HG02970 (cell line): ENCODE data around the gene DAB2.

ENCODE experiments used
- ATAC-seq: cut with Tn5 transposase; IDR thresholded peaks from one replicate; pipeline ENCODE4 v1.9.1; 2021; ENCODE audit warnings: mild to moderate bottlenecking, moderate library complexity, moderate number of reproducible peaks; ENCODE audit not compliant: unreplicated experiment, low FRiP score

The DAB2 gene

GRCh38 chr5:39394946-39395345 lies 29.8 kb downstream of the DAB2 start:
- no peak for ATAC-seq

DNA sequence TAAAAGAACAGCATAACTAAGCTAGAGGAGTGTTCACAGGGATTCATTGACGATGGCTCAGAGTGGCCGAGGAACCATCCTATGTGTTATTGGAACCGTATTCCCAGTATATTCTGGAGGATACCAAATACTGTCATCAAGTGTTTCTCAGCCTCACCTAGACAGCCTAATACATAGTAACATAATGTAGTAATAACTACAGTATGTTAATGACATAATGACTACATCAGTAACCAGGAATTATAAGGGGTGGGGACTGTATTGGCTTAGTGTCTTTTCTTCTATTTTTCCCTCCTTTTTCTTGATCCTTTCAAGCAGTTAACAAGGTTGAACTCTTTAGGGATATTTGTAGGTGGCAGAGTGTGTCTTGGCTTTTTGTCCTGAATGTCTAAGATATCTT lies 33.8 kb downstream of the DAB2 start:
- ATAC-seq: no peak

DNA sequence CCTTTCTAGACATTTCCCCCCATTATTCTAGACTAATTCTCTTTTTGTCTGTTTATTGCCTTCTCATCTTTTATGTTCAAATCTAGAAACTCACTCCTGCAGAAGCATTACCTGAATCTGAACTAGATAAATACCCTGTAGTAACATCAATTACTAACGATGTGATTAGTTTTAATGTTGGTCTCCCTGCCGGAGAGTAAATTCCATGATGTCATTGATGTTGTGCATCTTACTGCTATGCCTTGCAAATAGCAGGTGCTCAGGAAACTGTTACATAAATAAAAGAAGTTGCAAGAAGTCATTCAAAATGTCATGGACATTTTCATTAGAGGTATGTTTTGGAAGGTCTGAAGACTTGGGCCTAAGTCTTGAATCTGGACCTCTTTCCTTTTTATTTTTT lies 37.5 kb downstream of the DAB2 start:
- ATAC-seq: no peak

GRCh38 chr5:39384271-39384670 lies 40.5 kb downstream of the DAB2 start:
- no peak for ATAC-seq

DNA sequence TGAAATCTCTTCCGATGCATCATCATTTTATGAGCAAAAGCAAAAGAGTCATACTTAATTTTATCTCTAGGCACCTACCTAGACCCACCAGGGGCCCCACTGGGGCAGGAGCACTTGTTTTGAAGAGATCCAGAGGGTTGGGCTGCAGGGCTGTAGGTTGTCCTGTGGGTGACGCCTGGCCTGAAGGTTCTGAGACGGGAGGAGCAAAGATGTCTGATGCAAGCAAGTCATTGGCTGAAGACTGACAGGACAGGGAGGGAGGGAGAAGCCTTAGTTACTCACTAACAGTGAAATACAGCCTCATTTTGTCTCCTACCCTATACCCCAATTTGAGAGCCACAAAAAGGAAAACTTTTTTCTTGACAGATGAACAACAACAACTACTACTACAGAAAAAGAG lies 43.4 kb downstream of the DAB2 start:
- no peak for ATAC-seq

- ATAC-seq: no peak
Measured at GRCh38 chr5:39379693-39380092, 45.1 kb downstream of the DAB2 start.

DNA sequence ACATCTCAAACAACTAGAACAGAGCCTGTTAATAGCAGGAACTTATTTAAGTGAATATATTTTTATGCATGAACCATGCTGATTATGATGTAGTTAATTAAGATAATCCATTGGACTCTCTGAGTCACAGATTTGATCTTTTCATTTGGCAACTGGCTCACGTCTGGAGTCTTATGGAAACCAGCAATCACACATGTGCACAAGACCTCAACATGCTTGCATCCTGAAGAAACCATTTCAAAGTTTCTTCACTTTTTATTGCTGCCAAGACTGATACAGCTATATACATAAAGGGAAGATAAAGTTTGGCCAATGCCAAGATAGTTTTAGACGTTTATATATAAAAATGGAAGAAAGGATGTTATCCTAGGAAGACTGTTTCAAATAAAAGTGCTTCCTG lies 47.2 kb downstream of the DAB2 start:
- ATAC-seq: no peak

DNA sequence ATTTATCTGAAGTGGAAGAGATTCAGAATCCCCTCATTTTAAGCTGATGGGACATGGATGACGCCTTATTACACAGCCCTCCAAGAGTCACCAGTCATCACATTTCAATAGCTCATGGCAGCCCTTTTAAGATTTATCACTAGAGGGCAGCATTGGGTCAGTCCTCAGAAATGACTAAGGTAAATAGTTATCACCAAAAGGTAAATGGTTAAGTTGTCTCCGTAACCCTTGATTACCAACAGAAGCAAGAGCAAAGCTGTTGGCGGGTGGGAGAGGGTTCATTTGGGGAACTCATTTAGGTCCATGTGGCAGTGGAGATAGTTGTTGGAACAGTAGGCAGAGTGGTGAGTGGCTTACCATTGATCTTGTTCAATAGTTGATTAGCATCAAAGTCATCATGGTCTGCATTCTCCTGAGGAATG lies 48.5 kb downstream of the DAB2 start:
- ATAC-seq: peak; percentile 66

- no peak for ATAC-seq
Measured at GRCh38 chr5:39373791-39374190, 51.0 kb downstream of the DAB2 start.

- ATAC-seq: no peak
Measured at GRCh38 chr5:39371367-39371635, 53.5 kb downstream of the DAB2 start.

DNA sequence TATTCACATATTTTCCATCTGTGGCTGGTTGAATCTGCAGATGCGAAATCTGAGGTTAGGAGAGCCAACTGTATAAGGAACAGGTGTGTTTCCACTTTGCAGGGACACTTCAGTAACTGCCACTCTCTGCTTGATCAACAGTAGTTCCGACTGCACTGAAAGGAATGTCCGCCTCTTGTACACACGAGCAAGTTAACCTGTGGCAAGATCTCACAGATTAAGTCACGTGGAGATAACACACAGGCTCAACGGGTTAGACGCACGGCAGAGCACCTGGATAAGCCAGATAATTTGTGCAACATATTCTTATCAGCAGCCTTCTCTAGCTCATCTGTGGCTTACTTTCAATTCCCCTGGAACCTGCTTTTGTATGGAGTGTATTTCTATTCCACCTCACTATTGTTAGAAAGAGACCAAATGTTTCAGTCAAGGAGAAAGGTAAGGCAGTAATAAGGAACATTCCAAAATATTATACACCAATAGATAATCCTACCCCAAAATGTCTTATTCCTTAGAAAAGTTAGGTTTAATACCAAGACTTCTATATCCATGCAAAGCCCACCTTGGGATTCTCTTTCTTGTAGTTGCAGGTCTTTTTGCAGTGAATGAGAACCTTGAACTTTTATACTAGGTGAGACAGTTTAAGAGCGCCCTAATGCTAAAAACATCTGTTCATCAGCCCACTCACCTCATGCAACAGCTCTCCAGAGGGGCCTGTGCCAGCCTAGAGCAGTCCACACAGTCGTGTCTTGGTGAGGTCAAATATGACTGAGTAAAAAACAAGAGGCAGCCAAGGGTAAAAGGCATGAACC lies 54.0 kb downstream of the DAB2 start:
- no peak for ATAC-seq

- no peak for ATAC-seq
Measured at GRCh38 chr5:39369123-39369815, 55.5 kb downstream of the DAB2 start.

GRCh38 chr5:39368116-39368515 lies 56.7 kb downstream of the DAB2 start:
- ATAC-seq: no peak

DNA sequence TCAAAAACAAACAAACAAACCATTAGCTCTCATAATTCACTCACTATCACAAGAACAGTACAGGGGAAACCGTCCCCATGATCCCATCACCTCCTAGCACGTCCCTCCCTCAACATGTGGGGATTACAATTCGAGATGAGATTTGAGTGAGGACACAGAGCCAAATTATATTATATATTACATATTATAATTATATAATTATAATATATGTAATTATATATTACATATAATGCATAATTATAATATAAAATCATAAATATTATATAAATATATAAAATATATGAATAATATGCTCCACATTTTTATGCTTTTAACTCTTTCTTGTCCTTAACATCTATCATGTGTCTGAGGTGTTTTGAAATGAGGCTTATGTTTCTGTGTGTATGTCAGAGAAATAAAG lies 57.1 kb downstream of the DAB2 start:
- ATAC-seq: no peak

DNA sequence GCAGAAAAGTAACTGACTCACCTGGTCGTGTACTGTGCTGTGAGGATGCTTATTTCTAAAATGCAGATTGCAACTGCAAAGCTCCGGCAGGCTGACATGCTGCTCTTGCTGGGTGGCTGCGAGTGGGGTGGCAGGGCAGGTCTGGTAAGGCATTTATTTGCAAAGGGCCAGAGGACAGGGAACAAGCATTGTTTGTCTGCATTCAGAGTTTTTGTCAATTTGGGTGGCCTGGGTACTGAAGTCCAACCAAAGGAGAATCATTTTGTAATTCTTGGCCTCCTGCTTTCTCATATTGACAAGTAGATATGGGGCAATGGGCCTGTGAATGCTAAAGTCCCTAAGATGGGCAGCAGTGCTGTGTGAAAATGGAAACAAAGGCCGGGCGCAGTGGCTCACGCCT lies 60.4 kb downstream of the DAB2 start, which contains the start of gene C9:
Gene C9, minus strand, starts transcription at position 129 of the 400 bp plus-strand sequence. Its CDS starts 31 bp downstream, at position 98.
- no peak for ATAC-seq

DNA sequence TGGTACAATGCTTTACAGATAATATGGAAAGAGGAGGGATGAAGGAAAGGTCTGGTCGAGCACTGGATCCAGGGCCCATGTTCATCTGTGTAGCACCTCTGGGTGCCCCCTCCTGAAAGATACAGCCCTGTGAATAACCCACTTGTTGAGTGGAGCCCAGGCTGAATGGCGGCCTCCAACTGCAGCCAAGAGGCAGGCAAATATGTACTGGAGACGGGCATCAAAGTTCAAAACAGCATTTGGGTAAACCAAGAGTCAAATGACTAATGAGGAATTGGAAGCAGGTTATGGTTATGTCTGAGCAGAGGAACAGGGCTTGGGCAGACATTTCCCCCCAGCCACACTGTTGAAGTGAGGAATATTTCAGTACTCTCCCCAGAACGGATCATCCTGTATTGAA lies 61.6 kb downstream of the DAB2 start:
- no peak for ATAC-seq

DNA sequence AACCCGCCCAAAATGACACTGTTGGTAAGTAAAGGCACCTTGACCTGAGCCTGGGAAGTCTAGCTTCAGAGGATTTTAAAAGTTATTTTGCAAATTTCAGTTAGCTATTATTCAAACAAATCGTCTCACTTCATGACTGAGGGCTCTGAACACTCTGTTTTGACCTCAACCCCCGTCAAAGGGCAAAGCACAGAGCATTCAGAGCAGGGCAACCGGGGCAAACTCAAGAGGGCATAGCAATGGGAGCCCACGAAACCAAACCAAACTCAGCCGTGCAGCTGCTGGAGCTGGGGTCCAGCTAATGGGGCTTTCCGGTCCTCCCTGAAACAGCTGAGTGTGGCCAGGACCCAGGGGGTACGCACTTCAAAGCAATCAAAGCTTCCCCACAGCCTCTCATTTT lies 62.1 kb downstream of the DAB2 start:
- ATAC-seq: no peak

GRCh38 chr5:39361306-39361705 lies 63.5 kb downstream of the DAB2 start:
- no peak for ATAC-seq

- ATAC-seq: no peak
Measured at GRCh38 chr5:39360471-39361111, 64.2 kb downstream of the DAB2 start.

- ATAC-seq: no peak
Measured at GRCh38 chr5:39356263-39356662, 68.5 kb downstream of the DAB2 start.

GRCh38 chr5:39355324-39355723 lies 69.5 kb downstream of the DAB2 start:
- no peak for ATAC-seq
